DMS 273 treated with DMSO at 0.1 percent for 48 hours (cell line): ENCODE measurements around the gene C1orf141.
"Not testable (repeated sequence)": the region's sequence is repeated elsewhere in the genome, so short reads cannot be mapped to it uniquely, and the experiment has no call there.

Experiments used
- DNase-seq: peaks from one replicate; lab custom pipeline; 2025; lab: John Stamatoyannopoulos, UW

The C1orf141 gene

GRCh38 chr1:67142931-67143330, 8.2 kb upstream of the C1orf141 start:
- no peak for DNase-seq

DNA sequence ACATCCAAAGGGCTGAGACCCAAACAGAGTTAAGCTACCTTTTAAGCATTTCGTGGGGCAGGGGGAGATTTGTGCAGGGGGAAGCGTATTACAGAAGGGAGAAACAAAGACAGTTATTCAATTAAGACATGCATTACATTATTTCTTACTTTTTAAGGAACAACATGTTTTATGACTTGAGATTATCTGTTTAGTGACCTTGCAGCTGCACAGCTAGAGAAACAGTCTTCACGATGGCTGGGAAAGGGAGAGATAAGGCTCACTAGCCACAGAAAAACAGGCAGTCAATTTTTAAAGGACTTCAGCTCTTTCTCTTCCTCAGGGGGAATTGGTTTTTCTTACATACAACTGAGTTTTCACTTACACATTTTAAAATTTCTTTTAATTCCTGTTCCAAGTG, 7.1 kb upstream of the C1orf141 start:
- not testable (repeated sequence) for DNase-seq

- DNase-seq = no peak
These were observed 5.7 kb upstream of the C1orf141 start for GRCh38 chr1:67140460-67140859.

DNA sequence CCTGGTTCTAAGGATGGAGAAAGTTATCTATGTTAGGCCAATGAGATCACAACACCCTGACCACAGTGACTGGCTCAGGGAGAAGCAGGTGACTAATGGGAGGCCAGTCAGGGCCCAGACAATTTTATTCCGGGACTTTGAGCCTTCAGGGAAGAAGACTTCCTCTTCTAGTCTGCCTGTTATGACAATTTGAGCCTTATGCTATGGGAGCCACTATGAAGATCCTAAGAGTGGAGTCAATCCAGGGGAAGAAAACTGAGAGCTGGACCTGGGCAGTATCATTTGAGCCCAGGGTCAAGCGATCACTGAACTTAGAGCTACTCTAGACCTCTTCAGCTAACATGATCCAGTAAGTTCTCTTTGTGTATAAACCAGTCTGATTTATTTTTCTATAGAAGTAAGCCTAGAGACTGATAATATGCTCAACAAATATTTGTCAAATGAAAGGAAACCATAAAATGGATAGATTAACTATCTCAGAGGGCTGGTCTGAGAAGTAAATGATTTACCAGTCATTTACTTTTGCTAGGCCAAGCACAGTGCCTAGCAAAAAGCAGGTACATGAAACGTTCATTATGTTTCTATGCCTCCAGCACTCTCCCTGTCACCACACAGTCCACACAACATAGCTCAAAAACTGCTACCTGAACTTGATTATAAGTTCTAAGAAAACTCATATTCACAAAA, 4.2 kb upstream of the C1orf141 start:
- DNase-seq = no peak

- no peak for DNase-seq
These were observed 2.6 kb upstream of the C1orf141 start for GRCh38 chr1:67137307-67137753.

GRCh38 chr1:67135354-67135753, 584 bp upstream of the C1orf141 start:
- no peak for DNase-seq

DNA sequence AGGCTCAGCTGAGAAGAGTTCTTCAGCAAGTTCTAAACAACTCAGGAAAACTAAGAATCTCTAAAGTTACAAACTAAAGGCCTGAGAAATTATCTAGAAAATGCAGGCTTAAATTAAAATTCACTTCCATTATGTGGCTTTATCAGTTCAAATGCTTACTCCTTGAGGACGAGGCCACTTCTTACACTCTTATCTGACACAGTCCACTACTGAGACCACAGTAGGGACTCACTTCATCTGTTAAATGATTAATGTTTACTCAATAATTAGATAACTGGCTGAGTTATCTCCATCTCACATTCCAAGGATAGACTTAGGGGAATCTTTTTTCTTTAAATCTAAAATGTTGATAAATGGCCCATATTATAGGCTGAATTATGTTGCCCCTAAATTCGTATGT, 1.6 kb downstream of the C1orf141 start:
- DNase-seq = no peak

- no peak for DNase-seq
These were observed 4.1 kb downstream of the C1orf141 start for GRCh38 chr1:67130673-67131072.

- DNase-seq = no peak
These were observed 7.8 kb downstream of the C1orf141 start for GRCh38 chr1:67126974-67127373.

- no peak for DNase-seq
These were observed 8.5 kb downstream of the C1orf141 start for GRCh38 chr1:67126111-67126746.

- no peak for DNase-seq
These were observed 10.3 kb downstream of the C1orf141 start for GRCh38 chr1:67124455-67124854.

DNA sequence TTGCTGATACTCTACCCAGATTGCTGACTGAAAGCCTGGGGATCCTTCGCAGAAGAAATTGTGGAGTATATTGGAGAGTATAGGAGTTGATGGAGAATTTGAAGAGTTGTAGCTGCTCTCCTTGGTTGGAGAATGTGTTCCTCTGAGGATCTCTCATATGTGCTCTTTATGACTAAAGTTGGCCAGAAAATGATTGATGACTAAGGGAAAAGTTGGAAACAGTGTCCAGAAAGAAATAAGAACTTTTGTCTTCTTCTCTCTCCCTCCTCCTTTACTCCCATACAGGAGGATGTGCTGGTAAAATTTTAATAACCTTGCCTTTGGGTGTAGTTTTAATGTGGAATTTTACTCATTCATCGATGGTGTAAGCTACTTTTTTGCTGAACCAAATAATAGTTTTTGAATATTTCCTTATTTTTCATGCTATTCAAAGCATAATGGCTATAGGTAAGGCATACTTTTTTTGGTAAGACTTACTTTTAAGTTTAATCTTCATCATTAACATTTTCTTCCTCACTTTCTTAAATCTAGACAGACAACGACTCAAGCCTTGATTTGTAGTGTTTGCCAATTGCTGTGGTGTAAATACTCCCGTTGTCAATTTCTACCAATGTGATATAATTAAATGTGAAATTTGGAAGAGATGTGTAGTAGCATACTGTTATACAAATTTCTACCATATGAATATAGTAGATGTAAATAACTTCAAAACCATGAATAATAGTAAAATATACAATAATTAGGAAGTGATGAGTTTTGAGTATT, 13.7 kb downstream of the C1orf141 start:
- DNase-seq = no peak

DNA sequence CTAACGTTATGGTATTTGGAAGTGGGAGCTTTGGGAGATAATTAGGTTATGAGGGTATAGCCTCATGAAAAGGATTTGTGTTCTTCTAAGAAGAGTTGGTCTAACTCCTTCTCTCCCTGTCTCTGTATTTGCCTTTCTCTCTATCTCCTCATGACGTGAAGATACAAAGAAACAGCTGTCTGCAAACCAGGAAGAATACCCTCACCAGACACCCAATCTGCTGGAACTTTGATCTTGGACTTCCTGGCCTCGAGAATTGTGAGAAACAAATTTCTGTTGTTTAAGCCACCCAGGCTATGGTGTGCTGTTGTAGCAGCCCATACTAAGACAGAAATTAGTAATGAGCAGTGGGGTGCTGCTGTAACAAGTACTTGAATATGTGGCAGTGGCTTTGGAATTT, 16.1 kb downstream of the C1orf141 start:
- DNase-seq = no peak

GRCh38 chr1:67118191-67118590, 16.6 kb downstream of the C1orf141 start:
- DNase-seq = no peak

GRCh38 chr1:67114162-67114561, 20.6 kb downstream of the C1orf141 start:
- DNase-seq = no peak

- DNase-seq = no peak
These were observed 24.4 kb downstream of the C1orf141 start for GRCh38 chr1:67110352-67110751.

DNA sequence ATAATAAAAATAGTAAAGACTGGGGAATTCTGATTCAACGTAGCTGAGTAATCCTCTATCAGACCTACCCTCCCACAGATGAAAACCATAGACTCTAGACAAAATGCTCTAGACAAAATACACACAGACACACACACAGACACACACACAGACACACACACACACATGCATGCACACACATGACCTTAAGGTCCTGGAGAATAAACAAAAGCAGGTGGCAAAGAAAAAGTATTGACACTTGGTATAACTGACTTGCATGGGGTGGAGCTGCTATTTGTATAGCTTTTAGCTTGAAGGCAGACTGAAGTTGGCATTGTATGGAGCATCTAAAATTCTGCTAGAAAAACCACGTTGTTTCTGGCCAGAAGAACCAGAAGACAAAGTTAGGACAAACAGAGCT, 29.3 kb downstream of the C1orf141 start:
- DNase-seq = no peak

DNA sequence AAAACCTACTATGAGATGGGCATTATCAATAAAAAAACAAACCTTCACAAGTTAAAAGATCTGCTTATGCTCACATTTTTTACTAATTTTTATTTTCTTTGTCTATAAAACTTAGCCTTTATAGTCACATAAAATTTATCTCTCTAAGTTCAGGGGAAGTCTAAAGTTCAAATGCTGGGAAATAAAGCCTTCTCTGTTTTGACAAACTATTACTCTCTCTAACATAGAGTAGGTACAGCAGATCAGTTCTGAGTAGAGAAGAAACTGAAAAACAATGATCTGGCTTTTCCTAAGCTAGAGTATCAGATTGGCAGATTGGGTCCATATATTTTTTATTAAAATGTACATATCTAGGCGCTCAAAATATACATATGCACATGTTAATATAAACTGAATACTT, 31.2 kb downstream of the C1orf141 start:
- no peak for DNase-seq

DNA sequence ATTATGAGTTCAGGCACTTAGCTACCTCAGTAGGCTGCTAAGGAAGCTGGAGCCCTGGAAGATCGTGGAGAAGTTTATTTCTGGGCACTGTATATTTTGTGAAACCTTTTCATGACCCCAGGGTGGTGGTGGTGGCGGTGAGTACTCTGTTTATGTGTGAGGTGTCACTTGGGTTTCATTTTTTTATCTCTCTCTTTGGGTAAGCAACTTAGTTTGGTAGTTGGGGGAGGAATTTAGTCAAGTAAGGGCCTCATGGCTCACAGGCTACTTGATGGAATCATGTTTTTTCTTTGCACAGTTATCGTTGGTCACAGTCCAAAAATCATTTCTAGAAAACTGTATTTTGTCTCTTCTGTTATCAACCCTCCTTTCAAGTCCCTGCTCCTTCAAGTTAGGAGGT, 33.9 kb downstream of the C1orf141 start:
- DNase-seq = no peak

DNA sequence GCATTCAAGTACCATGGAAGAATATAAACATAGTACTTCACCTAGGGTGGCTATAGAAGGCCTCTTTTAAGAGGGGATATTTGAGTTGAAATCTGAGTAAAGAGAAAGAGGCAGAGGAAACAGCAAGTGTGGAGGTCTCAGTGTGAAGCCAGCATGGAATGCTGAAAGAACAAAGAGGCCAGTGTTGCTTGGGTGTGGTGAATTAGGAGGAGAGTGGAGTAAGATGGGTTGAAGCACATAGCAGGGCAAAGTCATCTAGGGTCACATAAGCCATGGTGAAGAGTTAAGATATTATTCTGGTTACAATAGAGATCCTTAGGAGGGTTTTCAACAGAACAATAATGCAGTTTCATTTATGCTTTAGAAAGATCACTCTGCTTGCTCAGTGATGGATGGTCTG, 37.5 kb downstream of the C1orf141 start:
- DNase-seq = no peak

DNA sequence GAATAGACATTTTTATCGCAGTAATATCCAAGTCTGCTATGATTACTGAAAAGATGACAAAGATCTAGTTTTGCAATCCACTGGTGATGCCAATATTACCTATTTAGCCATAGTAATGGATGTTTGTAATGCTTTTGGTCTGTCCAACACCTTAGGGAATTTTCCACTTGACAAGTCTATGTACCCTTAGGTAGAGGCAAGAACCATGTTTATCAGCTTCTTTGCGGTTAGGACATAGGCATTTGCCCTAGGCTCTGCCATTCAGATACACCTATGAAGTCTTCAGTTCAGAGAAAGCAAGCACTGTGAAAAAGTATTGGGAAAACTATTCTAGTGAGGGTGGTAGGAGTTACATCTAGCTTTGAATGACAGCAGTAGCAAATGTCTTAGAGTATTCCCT, 40.6 kb downstream of the C1orf141 start:
- DNase-seq = no peak

- no peak for DNase-seq
These were observed 45.0 kb downstream of the C1orf141 start for GRCh38 chr1:67089685-67090208.

- no peak for DNase-seq
These were observed 46.3 kb downstream of the C1orf141 start for GRCh38 chr1:67088440-67088839.
